NCI-H128 (cell line): ENCODE measurements around the gene THAP5.

Source experiments
- DNase-seq: peaks from one replicate; lab custom pipeline; 2025; ENCODE audit not compliant: unreplicated experiment; lab: John Stamatoyannopoulos, UW

The THAP5 gene

DNA sequence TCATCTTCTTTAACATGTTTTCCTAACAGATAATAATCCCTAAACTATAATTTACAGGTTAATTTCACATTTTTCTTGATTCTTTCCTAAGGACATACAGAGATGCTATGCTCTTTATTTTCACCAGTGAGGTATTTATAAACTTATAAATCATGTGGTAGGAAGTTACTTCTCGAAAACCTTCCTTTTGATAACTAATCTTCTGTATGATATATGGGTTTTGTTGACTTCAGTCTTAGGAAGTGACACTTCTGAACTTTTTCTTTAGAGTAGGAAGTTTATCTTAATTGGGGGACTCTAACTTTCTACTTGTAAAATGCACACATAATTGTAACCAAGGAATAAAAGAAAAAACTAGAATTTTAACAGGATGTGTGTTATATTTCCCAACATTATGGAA is 33.8 kb downstream of the THAP5 start:
- no peak for DNase-seq

DNA sequence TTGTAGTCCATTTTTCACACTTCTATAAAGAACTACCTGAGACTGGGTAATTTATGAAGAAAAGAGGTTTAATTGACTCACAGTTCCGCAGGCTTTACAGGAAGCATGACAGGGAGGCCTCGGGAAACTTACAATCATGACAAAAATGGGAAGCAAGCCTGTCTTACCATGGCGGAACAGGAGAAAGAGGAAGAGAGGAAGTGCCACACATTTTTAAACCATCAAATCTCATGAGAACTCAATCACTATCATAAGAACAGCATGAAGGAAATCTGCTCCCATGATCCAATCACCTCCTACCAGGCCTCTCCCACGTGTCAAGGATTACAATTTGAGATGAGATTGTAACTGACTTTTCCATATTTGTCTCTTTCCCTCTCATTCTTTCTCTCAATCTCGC is 34.2 kb downstream of the THAP5 start:
- DNase-seq, result no peak

DNA sequence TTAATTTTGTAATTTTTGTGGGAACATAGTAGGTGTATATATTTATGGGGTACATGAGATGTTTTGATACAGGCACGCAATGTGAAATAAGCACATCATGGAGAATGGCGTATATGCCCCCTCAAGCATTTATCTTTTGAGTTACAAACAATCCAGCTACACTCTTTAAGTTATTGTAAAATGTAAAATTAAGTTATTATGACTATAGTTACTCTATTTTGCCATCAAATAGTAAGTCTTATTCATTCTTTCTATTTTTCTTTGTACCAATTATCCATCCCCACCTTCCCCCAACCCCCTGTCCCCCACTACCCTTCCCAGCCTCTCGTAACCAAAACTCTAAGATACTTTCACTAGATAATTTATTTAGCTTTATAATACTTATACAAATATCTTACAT is 35.8 kb downstream of the THAP5 start:
- DNase-seq, result no peak

GRCh38 chr7:108529341-108529740 is 40.2 kb downstream of the THAP5 start:
- DNase-seq, result no peak

GRCh38 chr7:108528183-108528712 is 41.3 kb downstream of the THAP5 start:
- DNase-seq, result no peak

GRCh38 chr7:108526768-108527017 is 42.8 kb downstream of the THAP5 start:
- DNase-seq, result no peak

- peak; percentile 97 for DNase-seq
Measured at GRCh38 chr7:108525985-108526767, 43.3 kb downstream of the THAP5 start, which contains the start of gene PNPLA8. TSS of gene PNPLA8 (minus strand) at chr7:108526135. CDS start at chr7:108515491, 10,644 bp downstream.

GRCh38 chr7:108525327-108525984 is 44.0 kb downstream of the THAP5 start:
- DNase-seq, result peak; percentile 84

DNA sequence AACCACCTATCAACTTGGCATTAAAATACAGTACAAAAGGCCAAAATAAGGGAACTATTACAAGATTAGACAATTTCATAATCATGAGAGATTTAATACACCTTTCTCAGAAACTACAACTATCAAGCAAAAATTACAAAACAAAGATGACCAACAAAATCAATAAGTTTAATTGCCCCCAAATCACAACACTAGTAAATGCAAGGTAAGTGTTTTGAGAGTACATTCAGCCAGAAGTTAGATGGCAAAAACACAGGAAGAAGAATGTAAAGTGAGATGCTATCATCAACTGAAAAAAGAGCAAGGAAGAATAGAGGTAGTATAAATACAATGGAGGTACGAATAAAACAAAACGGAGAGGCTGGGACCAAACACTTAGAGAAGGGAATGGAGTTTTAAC is 46.7 kb downstream of the THAP5 start:
- no peak for DNase-seq

- no peak for DNase-seq
Measured at GRCh38 chr7:108517951-108518350, 51.6 kb downstream of the THAP5 start.

- no peak for DNase-seq
Measured at GRCh38 chr7:108515630-108516029, 53.9 kb downstream of the THAP5 start.

DNA sequence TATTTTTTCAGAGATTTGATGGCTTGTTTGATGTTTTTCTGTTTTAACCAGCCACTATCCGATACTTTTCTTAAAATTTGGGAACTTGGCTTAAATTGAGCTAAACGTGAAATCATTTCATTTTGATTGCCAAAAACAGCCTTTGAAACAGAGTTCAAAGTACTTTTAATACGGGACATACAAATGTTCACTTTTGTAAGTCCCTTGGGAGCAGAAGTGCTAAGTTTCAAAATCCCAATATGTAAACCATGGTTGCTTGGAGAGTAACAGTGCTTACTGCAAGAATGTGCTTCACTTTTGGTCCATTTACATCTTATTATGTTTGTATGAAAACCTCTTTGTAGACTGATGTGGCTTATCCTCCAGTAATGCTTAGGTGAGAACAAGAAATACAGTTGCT is 54.5 kb downstream of the THAP5 start:
- no peak for DNase-seq
